ENCODE data around the gene KCTD14.
"Not testable (repeated sequence)": the region's sequence is repeated elsewhere in the genome, so short reads cannot be mapped to it uniquely, and the experiment has no call there.

Gene KCTD14, protein sequence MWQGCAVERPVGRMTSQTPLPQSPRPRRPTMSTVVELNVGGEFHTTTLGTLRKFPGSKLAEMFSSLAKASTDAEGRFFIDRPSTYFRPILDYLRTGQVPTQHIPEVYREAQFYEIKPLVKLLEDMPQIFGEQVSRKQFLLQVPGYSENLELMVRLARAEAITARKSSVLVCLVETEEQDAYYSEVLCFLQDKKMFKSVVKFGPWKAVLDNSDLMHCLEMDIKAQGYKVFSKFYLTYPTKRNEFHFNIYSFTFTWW

DNA sequence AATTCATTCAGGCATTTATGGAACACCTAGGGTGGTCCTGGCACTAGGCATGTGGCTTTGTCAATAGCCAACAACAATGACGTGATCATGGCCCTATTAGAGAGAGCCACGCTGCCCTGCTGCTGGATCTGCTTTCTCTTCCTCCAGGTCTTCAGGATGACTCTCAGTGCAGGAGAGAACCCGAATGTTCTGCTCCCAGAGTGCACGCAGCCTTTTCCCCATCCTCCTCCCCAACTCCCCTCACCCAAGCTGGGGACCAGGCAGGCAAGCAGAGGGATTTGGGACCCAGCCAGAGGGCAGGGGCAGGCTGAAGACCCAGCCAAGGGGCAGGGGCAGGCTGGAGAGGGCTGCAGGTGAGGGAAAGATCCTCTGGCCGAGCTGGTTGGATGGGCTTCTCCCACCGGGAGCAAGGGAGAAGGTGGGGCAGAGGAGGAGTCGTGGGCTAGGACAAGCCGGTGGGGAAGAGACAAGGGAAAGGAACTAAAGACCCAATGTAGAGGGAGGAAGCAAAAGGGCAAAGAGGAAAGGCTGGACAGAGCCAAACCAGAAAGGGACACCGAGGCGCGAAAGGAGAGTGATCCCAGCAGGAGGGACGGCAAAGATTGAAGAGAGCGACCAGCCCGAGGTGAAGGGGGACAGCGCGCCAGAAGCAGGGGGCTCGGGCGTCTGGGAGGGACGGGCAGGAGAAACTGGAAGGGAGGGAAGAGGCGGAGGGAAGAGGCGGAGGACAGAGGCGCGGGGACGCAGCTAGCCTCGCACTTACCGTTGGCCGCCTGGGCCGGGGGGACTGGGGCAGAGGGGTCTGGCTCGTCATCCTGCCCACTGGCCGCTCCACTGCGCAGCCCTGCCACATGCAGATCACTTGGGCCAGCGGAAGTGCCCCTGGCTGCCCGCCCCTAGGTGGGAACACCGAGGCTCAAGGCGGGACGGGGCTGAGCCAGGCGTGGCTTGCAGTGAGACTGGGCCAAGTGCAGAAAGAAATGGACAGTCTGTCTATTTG lies at the start of gene KCTD14:
TSS of gene KCTD14 (minus strand) at position 880 of the 1,000 bp plus-strand sequence. CDS start at position 853, 27 bp downstream.
- no peak for DNase-seq (ENCODE audit: low read depth in 3 of 3)

DNA sequence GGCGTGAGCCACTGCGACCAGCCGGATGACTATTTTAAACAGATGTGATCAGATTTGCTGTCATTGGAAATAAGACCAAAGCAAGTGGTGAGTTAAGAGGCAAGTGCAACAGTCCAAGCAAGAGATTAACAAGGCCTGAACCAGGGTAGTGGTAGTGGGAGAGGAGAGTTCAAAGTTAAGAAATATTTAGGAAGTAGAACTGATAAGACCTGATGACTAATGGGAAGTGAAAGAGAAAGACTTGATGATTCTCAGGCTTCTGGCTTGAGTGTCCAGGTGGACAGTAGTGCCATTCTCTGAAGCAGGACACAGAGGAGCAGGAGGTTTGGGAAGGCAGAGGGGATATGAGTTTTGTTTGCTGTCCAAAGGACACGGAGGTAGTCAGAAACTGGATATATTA lies 49.4 kb upstream of the KCTD14 start:
- DNase-seq (ENCODE audit: low read depth in 3 of 3) = no peak

DNA sequence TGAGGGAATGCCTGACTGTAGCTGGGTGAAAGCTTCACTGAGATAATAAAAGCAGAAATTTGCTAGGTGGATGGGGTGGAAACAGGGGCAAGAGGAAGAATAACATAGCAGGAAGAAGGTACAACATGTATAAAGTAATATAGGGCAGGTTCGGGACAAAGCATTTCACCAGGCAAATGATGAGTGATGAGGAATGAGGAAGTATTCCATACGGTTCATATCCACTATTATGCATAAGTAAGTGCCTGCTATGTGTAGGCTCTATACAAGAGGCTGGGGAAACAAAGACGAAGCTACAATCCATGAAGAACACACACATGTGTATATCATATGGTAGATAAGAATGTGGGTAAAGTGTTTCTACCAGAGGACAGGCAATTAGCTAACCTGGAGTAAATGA lies 48.6 kb upstream of the KCTD14 start:
- no peak for DNase-seq (ENCODE audit: low read depth in 3 of 3)

DNA sequence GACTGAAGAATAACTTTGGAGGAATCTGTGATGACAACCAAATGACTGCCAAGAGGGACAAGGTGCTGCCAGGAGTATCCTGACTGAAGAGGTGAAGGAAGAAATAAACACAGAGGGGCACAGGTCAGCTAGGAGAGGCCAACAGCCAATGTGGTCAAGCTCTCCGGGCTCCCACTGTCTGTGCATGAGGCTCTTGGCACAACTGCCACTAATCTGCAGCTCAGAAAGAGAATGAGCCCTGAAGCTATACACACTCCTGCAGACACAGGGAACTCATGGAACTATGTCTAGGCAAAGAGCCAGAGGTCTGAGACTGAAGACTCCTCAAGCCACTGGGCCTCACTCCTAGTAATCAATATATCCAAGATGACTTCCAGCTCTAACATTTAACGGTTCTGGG lies 47.5 kb upstream of the KCTD14 start:
- DNase-seq (ENCODE audit: low read depth in 3 of 3) = no peak

DNA sequence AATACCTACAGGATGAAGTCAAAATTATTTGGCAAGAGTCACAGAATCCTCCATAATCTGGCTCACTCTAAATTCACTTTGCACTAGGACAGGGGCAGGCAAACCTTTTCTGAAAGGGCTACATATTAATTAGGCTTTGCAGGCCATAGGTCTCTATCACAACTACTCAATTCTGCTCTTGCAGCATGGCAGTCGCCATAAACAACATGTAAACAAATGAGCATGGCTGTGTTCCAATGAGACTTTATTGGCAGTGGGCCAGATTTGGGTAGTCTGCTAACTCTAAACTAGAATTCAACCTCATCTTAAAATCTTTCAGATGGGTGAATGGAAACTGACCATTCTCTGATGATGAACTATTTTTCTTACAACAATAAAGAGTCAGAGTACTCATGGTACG lies 46.4 kb upstream of the KCTD14 start:
- no peak for DNase-seq (ENCODE audit: low read depth in 3 of 3)

DNA sequence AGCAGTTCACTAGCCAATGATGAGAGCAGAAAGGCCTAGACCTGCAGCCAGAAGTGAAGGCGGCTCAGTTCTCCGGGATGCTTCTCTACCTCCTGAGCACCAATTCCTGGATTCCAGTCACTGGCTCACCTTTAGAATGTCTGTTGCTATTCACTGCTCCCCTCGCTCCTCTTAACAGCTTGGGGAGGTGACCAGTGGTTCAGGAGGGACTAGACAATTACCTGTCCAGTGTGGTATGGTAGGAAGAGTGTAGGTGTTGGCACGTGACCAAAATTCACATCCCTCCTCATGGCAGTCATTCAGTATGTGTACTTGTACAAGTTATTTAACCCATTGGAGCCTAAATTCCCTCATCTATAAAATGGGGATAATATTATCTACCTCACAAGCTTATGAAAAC lies 44.6 kb upstream of the KCTD14 start:
- no peak for DNase-seq (ENCODE audit: low read depth in 3 of 3)

DNA sequence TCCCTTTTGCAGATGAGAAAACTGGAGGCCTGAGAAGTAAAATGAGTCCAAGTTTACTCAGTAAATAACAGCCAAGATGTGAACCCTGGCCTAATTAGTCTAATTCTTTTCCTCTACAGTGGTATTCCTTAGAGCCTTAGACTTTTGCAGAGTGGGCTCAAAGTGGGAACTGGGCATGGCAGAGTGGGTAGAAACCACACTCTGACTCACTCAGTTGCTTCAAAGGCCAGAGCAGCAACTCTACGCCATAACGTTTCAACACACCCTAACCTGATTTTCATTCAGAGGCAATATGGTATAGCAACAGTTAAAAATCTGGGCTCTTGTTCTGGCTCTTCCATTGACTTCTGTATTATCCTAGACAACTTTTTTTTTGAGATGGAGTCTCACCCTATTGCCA lies 43.4 kb upstream of the KCTD14 start:
- DNase-seq (ENCODE audit: low read depth in 3 of 3) = no peak

DNA sequence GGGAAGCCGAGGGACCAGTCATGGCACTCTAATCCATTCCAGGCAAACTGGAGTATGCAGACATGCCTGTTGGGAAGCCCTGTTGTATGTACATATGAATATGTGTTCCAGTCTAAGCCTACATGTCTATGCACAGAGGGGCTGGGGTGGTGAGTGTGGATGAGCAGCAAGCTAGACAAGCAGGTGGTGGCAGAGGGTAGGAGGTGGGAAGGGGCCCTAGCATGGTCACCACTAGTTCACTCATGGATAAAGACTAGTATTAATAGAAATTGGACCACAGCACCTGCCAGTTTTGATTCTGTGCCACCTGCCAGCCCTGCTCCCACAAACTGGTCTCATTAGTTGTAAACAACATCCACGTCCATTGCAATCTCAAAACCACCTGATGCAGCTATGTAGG lies 42.1 kb upstream of the KCTD14 start:
- DNase-seq (ENCODE audit: low read depth in 3 of 3) = no peak

DNA sequence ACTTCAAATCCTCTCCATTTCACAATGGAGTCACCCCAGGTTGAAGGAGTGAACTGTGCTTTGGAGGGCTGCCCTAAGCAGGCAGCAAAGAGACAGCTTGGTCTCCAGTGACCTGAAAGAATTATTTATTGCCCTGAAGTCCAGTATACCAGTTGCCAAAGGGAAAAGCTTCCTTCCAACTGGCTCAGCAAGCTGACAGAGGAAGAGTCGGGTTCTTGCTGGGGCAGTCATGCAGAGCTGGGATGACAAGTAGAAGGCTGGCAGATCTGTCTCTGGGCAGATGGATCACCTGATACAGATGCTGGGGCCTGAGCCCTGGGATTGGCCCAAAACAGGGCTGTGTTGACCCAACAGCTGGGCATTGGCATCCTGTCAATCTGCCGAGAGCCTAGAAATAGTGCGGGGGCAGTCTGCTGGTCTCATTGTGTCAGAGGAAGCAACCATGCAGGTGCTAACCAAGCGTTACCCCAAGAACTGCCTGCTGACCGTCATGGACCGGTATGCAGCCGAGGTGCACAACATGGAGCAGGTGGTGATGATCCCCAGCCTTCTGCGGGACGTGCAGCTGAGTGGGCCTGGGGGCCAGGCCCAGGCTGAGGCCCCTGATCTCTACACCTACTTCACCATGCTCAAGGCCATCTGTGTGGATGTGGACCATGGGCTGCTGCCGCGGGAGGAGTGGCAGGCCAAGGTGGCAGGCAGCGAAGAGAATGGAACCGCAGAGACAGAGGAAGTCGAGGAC lies 40.5 kb upstream of the KCTD14 start, which contains the start of gene THRSP:
TSS of gene THRSP (plus strand) at position 422 of the 742 bp plus-strand sequence. CDS start at position 443, 21 bp downstream.
- DNase-seq (ENCODE audit: low read depth in 3 of 3) = no peak

DNA sequence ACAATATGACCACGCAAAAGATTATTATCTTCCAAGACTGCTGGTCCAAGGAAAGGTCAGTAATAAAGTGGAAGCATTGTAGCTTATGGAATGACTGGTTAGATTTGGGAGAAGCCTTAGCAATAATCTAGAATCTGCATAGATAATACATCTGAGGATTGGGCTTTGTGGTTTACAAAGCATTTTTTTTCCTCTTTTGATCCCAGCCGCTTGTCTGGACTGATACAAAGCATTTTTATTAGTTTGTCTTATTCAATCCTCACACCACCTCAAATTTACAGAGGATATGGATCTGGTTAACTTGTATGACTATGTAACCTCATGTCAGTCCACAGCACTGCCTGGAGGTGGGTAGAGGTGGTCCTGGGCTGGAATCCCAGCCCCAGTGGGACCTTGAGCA lies 39.6 kb upstream of the KCTD14 start:
- no peak for DNase-seq (ENCODE audit: low read depth in 3 of 3)

DNA sequence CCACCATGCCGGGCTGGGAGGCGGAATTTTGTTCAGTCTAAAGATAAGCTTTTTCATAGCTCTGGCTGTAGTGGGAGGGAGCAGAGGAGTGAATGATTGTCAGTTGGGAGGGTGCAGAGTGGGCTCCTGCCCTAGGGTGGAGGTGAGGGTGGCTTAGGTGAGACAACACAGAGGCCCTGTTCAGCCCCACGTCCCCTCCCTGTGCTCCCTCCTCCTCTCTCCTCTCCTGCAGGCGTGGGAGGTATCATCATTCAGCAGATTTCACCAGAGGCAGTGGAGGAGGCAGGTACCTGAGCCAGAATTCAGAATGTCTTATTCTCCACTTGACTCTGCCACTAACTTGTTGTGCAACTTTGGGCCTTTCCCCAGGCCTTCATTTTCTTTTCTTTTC lies 38.8 kb upstream of the KCTD14 start:
- DNase-seq (ENCODE audit: low read depth in 3 of 3) = no peak

DNA sequence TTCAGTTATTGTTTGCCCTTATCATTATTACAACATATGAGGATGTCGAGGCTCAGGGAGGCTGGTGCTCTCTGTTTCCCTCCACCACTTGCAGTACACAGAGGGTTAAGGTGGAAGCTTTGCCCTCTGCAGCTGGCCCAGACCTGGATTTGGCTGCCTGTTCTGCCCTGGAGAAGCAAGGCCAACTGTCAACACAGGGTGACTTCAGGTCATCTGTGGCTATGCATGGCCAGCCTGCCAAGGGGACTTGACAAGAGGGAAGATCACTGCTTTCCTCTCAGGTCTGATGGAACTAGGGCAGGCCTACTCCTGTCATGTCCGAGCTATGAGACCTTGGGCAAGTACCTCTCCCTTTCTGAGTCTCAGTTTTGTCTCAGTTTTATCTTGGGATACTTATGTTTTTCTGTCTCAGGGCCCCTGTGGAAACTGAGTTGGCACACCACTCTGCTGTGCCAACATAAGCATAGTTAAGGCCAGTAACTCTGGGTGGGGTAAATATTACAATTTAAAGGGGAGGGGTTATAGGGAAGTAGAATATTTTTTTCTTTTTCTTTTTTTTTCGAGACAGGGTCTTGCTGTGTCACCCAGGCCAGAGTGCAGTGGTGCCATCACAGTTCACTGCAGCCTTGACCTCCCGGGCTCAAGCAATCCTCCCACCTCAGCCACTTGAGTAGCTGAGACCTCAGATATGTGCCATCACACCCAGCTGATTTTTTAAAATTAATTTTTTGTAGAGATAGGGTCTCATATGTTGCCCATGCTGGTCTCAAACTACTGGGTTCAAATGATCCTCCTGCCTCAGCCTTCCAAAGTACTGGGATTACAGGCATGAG lies 38.2 kb upstream of the KCTD14 start:
- DNase-seq (ENCODE audit: low read depth in 3 of 3) = no peak

DNA sequence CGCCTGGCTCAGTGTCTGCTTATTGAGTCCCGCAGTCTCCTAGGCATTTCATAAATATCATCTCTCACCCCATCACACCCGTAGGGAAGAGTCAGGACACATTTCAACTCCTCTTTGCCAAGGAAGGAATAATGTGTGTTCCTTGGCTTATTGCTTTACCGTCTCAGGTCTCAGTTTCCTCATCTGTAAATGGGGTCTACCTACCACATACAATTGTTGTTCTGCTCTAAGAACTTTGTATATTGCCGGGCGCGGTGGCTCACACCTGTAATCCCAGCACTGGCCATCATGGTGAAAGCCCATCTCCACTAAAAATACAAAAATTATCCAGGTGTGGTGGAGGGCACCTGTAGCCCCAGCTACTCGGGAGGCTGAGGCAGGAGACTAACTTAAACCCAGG lies 37.5 kb upstream of the KCTD14 start:
- no peak for DNase-seq (ENCODE audit: low read depth in 3 of 3)

DNA sequence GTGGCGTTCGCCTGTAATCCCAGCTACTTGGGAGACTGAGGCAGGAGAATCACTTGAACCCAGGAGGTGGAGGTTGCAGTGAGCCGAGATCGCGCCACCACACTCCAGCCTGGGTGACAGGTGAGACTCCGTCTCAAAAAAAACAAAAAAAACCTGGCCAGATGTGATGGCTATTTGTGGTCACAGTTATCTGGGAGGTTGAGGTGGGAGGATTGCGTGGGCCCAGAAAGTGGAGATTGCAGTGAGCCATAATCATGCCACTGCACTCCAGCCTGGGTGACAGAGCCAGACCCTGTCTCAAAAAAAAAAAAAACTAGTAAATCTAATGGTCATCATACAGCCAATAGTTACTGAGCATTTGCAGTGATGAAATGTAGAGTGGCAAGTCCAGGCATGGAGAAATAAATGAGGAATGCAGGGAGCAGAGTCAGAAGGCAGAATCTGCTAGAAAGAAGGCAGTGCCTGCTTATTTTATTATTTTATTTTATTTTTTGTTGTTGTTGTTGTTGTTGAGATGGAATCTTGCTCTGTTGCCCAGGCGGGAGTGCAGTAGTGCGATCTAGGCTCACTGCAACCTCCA lies 36.8 kb upstream of the KCTD14 start:
- not testable (repeated sequence) for DNase-seq (ENCODE audit: low read depth in 3 of 3)

DNA sequence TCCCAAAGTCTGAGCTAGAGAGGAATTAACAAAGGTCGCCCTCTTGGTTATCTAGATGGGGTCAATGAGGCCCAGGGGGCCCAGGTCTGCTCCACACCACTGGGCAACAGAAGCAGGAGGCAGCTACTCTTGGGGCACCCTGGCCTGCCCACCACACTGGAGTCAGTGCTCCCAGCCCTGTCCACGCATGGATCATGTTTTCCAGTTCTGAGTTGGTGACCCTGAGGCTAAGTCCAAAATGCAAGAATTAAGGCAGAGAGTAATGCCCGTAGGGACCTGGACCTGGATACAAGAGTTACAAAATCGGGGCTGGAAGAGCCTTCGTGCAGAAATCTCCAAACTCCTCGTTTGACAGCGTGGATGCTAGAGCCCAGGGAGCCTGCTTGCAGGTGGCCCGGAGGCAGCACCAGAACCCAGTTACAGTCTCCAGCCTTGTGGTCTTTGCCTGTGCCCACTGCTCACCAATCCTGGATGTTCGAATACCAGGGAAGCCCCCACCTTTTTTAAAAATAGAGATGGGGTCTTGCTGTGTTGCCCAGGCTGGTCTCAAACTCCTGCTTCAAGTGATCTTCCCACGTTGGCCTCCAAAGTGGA lies 34.5 kb upstream of the KCTD14 start:
- no peak for DNase-seq (ENCODE audit: low read depth in 3 of 3)

DNA sequence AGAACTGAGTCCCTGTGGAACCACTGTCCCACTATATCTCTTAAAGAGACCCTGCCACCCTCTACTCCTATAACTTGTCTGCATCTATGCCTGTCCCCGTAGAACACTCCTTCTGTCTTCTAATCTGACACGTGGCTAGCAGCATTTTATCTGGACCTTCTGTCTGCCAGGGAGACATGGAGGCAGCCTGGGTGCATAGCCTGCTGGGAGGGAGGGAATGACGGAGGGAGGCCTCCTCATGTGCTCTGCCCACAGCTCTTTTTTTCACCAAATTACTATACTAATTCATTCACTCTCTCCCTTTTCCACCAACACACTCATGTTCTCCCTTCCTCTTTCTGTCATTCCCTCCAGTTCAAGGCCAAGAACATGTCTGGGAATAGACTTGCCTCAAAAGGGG lies 33.0 kb upstream of the KCTD14 start:
- DNase-seq (ENCODE audit: low read depth in 3 of 3) = no peak

DNA sequence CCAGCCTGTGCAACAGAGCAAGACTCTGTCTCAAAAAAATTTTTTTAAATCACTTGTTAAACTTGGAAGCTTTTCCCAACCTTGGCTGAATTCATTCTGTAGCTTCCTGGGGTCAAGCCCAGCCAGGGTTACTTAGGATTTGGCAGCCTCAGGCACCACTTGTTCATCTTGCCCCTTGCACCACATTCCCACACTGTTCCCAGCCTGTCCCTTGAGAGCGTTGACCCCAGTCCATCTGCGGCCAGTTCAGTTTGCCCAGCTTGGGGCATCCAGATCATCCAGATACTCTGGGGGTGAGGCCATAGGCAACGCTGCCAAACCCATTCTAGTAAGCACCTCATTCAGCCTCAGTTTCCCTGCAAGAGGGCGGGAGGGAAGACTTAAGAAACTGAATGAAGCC lies 31.9 kb upstream of the KCTD14 start:
- no peak for DNase-seq (ENCODE audit: low read depth in 3 of 3)

DNA sequence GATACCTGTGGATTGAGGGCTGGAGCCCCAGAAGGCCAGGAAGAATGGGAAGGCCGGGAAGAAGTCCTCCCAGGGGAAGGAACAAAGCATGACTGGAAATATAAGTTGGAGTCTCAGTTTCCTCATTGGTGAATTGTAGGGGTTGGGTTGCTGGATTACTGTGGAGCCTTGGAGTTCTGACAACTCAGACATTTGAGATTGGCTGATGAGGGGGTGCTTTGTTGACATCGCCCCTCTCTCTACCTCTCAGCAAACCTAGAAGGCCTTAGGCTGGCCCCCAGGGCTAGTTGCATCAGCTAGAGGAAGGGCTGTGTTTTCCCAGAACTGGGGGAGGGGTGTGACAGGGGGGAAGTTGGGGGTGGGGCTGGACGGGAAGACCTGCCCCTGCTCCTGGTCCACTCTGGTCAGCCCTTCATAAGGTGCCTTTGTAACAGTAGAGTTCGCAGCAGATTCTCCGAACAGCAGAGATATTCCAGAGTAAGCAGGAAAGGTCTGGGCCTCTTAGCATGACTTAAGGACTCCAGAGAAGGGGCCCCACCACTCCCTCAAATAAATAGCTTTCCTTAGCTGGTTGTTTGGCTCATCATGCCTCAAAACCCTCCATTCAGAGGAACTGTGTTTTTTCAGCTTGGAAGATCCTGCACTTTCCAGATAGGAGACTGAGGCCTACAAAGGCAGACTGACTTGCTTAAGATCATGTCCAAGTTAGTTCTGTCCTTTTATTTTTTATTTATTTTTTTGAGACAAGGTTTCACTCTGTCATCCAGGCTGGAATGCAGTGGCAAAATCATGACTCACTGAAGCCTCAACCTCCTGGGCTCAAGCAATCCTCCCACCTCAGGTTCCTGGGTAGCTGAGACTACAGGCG lies 28.1 kb upstream of the KCTD14 start:
- DNase-seq (ENCODE audit: low read depth in 3 of 3) = no peak

DNA sequence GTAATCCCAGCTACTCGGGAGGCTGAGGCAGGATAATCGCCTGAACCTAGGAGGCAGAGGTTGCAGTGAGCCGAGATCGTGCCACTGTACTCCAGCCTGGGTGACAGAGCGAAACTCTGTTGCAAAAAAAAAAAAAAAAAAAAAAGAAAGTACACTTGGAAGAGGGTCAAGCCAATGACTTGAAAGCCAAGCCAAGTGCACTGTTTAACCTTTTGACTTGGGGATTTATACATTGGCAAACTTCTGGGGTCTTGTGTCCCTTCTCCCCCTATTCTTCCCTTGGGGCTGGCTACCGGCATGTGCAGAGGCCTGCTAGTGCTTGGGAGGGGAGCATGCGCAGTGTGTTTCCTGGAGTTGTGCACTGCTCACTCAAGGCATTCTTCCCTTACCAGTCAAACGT lies 26.3 kb upstream of the KCTD14 start:
- DNase-seq (ENCODE audit: low read depth in 3 of 3) = no peak

DNA sequence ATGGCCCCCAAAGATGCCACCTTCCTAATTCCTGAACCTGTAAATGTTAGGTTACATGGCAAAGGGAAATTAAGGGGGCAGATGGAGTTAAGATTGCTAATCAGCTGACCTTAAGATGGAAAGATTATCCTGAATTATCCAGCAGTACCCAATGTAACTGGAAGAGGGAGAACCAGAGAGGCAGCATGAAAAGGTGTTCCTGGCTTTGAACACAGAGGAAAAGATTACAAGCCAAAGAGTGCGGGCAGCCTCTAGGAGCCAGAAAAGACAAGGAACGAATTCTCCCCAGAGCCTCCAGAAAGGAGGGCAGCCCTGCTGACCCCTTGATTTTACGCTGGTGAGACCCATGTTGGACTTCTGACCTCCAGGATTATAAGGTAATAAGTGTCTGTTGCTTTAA lies 25.5 kb upstream of the KCTD14 start:
- DNase-seq (ENCODE audit: low read depth in 3 of 3) = no peak
